ENCODE measurements around the gene TUBB1. TPM values are rescaled to one million over a fixed set of nuclear protein-coding genes. Genes with fewer than 3 reads are reported as not detected.

The TUBB1 gene
- total and polyA plus RNA-seq, 2 donors (not counting 1 experiment from before 2014, with no cell fraction given) = 0.22 to 0.43 TPM

Other genes with a start within 250 kb of the TUBB1 start
- gene GNAS-AS1, start 168.5 kb upstream of the TUBB1 start, total RNA-seq = 1.5 and 2.1 TPM in 2 replicates
- 0.19 TPM in 1 of 2 replicates, not detected in the other for gene GNAS-AS1, start 168.5 kb upstream of the TUBB1 start, polyA plus RNA-seq
- 676 and 714 TPM in 2 replicates for gene GNAS, start 166.7 kb upstream of the TUBB1 start, total RNA-seq
- 1,181 and 1,422 TPM in 2 replicates for gene GNAS, start 166.7 kb upstream of the TUBB1 start, polyA plus RNA-seq
- gene NELFCD, start 38.2 kb upstream of the TUBB1 start, total RNA-seq = 107 and 108 TPM in 2 replicates
- gene NELFCD, start 38.2 kb upstream of the TUBB1 start, polyA plus RNA-seq = 80.2 and 128 TPM in 2 replicates
- gene CTSZ, start 12.2 kb upstream of the TUBB1 start, total RNA-seq = 319 and 322 TPM in 2 replicates
- 258 and 285 TPM in 2 replicates for gene CTSZ, start 12.2 kb upstream of the TUBB1 start, polyA plus RNA-seq
- 51.0 and 55.0 TPM in 2 replicates for gene ATP5F1E, start 12.9 kb downstream of the TUBB1 start, total RNA-seq
- gene ATP5F1E, start 12.9 kb downstream of the TUBB1 start, polyA plus RNA-seq = 22.2 and 23.8 TPM in 2 replicates
- 44.5 and 46.8 TPM in 2 replicates for gene PRELID3B, start 23.4 kb downstream of the TUBB1 start, total RNA-seq
- 24.1 and 28.6 TPM in 2 replicates for gene PRELID3B, start 23.4 kb downstream of the TUBB1 start, polyA plus RNA-seq
- 10.5 and 14.1 TPM in 2 replicates for gene ZNF831, start 144.4 kb downstream of the TUBB1 start, total RNA-seq
- gene ZNF831, start 144.4 kb downstream of the TUBB1 start, polyA plus RNA-seq = 1.7 and 2.4 TPM in 2 replicates